H1 (cell line): Measurements from ENCODE around the gene MRPL41. TPM values are rescaled to one million over a fixed set of nuclear protein-coding genes. Genes with fewer than 3 reads are reported as not detected.

ENCODE experiments used
- CTCF ChIA-PET: fragments of 300-600 bp; sonication (Branson Sonifier 250); formaldehyde crosslinking; loops from one replicate; lab custom pipeline; 2021; ENCODE audit not compliant: partially characterized antibody; lab: Charles Lee
- POLR2A ChIA-PET: fragments of 300-600 bp; sonication (Branson Sonifier 250); formaldehyde crosslinking; loops from one replicate; lab custom pipeline; 2021; ENCODE audit warnings: inconsistent platforms; ENCODE audit not compliant: partially characterized antibody; lab: Charles Lee
- DNase-seq, 2 experiments: peaks; one replicate each; pipeline versions ENCODE4 v3.0.0 to v3.0.0-alpha.2; 2010 to 2022; ENCODE audit warnings: low spot score in 2 of 2, low read depth in 1 of 2, mixed read lengths in 1 of 2
- FAIRE-seq: peaks from 2 replicates; lab custom pipeline; 2011; peaks lifted over from hg19 to GRCh38; lab: Jason Lieb, UNC
- H2AFZ ChIP-seq: 2 replicates; pipeline ENCODE4 v1.8.1; 2012; ENCODE audit warnings: low read length, inconsistent platforms
- H2AK5ac ChIP-seq: 2 replicates; pipeline ENCODE4 v1.6.1; 2013; ENCODE audit warnings: low read depth, low read length
- H2BK120ac ChIP-seq: replicated peaks from 2 replicates; pipeline ENCODE3; 2013; ENCODE audit warnings: low read depth, low read length, inconsistent platforms
- H2BK12ac ChIP-seq: 2 replicates; pipeline ENCODE4 v1.6.1; 2013; ENCODE audit warnings: low read depth, low read length
- H2BK15ac ChIP-seq: 2 replicates; pipeline ENCODE4 v1.6.1; 2013; ENCODE audit warnings: low read length
- H2BK20ac ChIP-seq: 2 replicates; pipeline ENCODE4 v1.6.1; 2013; ENCODE audit warnings: low read length
- H2BK5ac ChIP-seq: 2 replicates; pipeline ENCODE4 v1.6.1; 2013; ENCODE audit warnings: low read depth, low read length
- H3K14ac ChIP-seq: 2 replicates; pipeline ENCODE4 v1.6.1; 2013; ENCODE audit warnings: inconsistent platforms; ENCODE audit not compliant: insufficient read length
- H3K18ac ChIP-seq: 2 replicates; pipeline ENCODE4 v1.6.1; 2013; ENCODE audit warnings: low read length; ENCODE audit errors: extremely low read depth
- H3K23ac ChIP-seq: 2 replicates; pipeline ENCODE4 v1.6.1; 2013; ENCODE audit warnings: inconsistent platforms; ENCODE audit not compliant: insufficient read length
- H3K23me2 ChIP-seq: 2 replicates; pipeline ENCODE4 v1.6.1; 2013; ENCODE audit warnings: low read depth, low read length
- H3K27ac ChIP-seq: 2 replicates; pipeline ENCODE4 v1.6.1; 2011; ENCODE audit warnings: low read depth, low read length, inconsistent platforms
- H3K27me3 ChIP-seq, 4 experiments: replicated peaks in 1 of 4; 1 replicate in 1 of 4; 2 replicates in 3 of 4; pipeline versions ENCODE4 v1.6.1 to v1.8.1; 2011 to 2013; ENCODE audit warnings: low read length in 3 of 4, mild to moderate bottlenecking in 3 of 4, inconsistent platforms in 2 of 4, mixed read lengths in 2 of 4, moderate library complexity in 1 of 4; ENCODE audit not compliant: control insufficient read depth in 3 of 4, insufficient read depth in 3 of 4; ENCODE audit errors: extremely low read depth in 1 of 4
- H3K36me3 ChIP-seq, 4 experiments: 2 replicates each; pipeline versions ENCODE4 v1.6.1 to v1.8.1; 2011 to 2013; ENCODE audit warnings: mild to moderate bottlenecking in 4 of 4, low read length in 3 of 4, moderate library complexity in 2 of 4, control low read depth in 1 of 4, inconsistent platforms in 1 of 4; ENCODE audit not compliant: insufficient read depth in 4 of 4, control insufficient read depth in 2 of 4
- H3K4ac ChIP-seq: replicated peaks from 2 replicates; pipeline ENCODE3; 2013; ENCODE audit warnings: low read length, low read depth, mixed read lengths, inconsistent platforms; ENCODE audit not compliant: insufficient read length
- H3K4me1 ChIP-seq, 4 experiments: replicated peaks in 1 of 4; 1 replicate in 1 of 4; 2 replicates in 3 of 4; pipeline versions ENCODE4 v1.6.1 to v1.8.1; 2011 to 2013; ENCODE audit warnings: low read length in 3 of 4, inconsistent platforms in 2 of 4, mixed read lengths in 1 of 4; ENCODE audit not compliant: insufficient read depth in 4 of 4, control insufficient read depth in 3 of 4
- H3K4me2 ChIP-seq, 2 experiments: 2 replicates each; pipeline versions ENCODE4 v1.6.1 to v1.8.1; 2011 to 2013; ENCODE audit warnings: low read depth in 2 of 2, low read length in 2 of 2, control low read depth in 1 of 2, inconsistent platforms in 1 of 2, mild to moderate bottlenecking in 1 of 2; ENCODE audit not compliant: insufficient read depth in 1 of 2
- H3K4me3 ChIP-seq, 4 experiments: fragments of 200-600, 300-600 bp in 1 of 4; sonication (generic), shearing (Covaris generic), sonication (Bioruptor Twin) in 1 of 4; 2 replicates each; pipeline versions ENCODE4 v1.5.1 to v1.8.1; 2011 to 2016; ENCODE audit warnings: low read length in 4 of 4, low read depth in 3 of 4, control low read depth in 2 of 4, inconsistent platforms in 2 of 4, mild to moderate bottlenecking in 2 of 4, mixed read lengths in 1 of 4, moderate library complexity in 1 of 4; ENCODE audit not compliant: insufficient read depth in 2 of 4; ENCODE audit errors: extremely low read depth in 1 of 4
- H3K56ac ChIP-seq: replicated peaks from 2 replicates; pipeline ENCODE3; 2013; ENCODE audit warnings: low read depth, mild to moderate bottlenecking, mixed read lengths, low read length, inconsistent platforms; ENCODE audit not compliant: insufficient read length
- H3K79me1 ChIP-seq: 2 replicates; pipeline ENCODE4 v1.6.1; 2013; ENCODE audit warnings: low read depth, low read length, control low read depth
- H3K79me2 ChIP-seq, 2 experiments: 2 replicates each; pipeline versions ENCODE4 v1.6.1 to v1.8.1; 2012 to 2013; ENCODE audit warnings: low read length in 2 of 2, mild to moderate bottlenecking in 2 of 2, inconsistent platforms in 1 of 2; ENCODE audit not compliant: insufficient read depth in 2 of 2, control insufficient read depth in 1 of 2
- H3K9ac ChIP-seq, 4 experiments: replicated peaks in 1 of 4; 1 replicate in 1 of 4; 2 replicates in 3 of 4; pipeline versions ENCODE4 v1.6.1 to v1.8.1; 2011 to 2013; ENCODE audit warnings: low read depth in 3 of 4, low read length in 3 of 4, control low read depth in 2 of 4, mild to moderate bottlenecking in 2 of 4, moderate library complexity in 2 of 4, inconsistent platforms in 1 of 4; ENCODE audit errors: extremely low read depth in 1 of 4
- H3K9me3 ChIP-seq, 2 experiments: 2 replicates each; pipeline versions ENCODE4 v1.6.1 to v1.8.1; 2012 to 2013; ENCODE audit warnings: mild to moderate bottlenecking in 2 of 2, moderate library complexity in 2 of 2, control low read depth in 1 of 2, inconsistent platforms in 1 of 2, low read depth in 1 of 2, low read length in 1 of 2, mixed read lengths in 1 of 2; ENCODE audit not compliant: insufficient read depth in 2 of 2
- H4K20me1 ChIP-seq, 2 experiments: replicated peaks in 1 of 2; 2 replicates each; pipeline versions ENCODE3 to v1.8.1; 2011 to 2013; ENCODE audit warnings: inconsistent platforms in 2 of 2, low read length in 2 of 2, mild to moderate bottlenecking in 1 of 2; ENCODE audit not compliant: insufficient read depth in 2 of 2, control insufficient read depth in 1 of 2
- H4K5ac ChIP-seq: 2 replicates; pipeline ENCODE4 v1.6.1; 2013; ENCODE audit warnings: low read length, low read depth, mixed read lengths, inconsistent platforms; ENCODE audit not compliant: insufficient read length
- H4K8ac ChIP-seq: 2 replicates; pipeline ENCODE4 v1.8.0; 2013; ENCODE audit warnings: mild to moderate bottlenecking, moderate library complexity, low read length, inconsistent platforms; ENCODE audit not compliant: insufficient read depth; ENCODE audit errors: extremely low read depth
- H4K91ac ChIP-seq: replicated peaks from 2 replicates; pipeline ENCODE3; 2013; ENCODE audit warnings: low read length, mixed read lengths, inconsistent platforms; ENCODE audit not compliant: insufficient read length
- CBX5 ChIP-seq: fragments of 300-800, 300-1000 bp; sonication (generic); IDR thresholded peaks from 2 replicates; pipeline ENCODE4 v1.7.1; 2016; ENCODE audit warnings: antibody characterized with exemption, low read length, low read depth
- CTCF ChIP-seq, 3 experiments: IDR thresholded peaks; 1 replicate in 2 of 3; 2 replicates in 1 of 3; pipeline versions ENCODE4 v1.5.1 to v1.6.1; 2011; ENCODE audit warnings: low read length in 3 of 3, mild to moderate bottlenecking in 3 of 3, inconsistent platforms in 2 of 3, low read depth in 1 of 3, moderate library complexity in 1 of 3; ENCODE audit not compliant: insufficient read depth in 1 of 3; ENCODE audit errors: control extremely low read depth in 1 of 3
- EP300 ChIP-seq, 2 experiments: IDR thresholded peaks; 1 replicate in 1 of 2; 2 replicates in 1 of 2; pipeline ENCODE4 v1.6.1; 2011 to 2012; ENCODE audit warnings: low read depth in 2 of 2, low read length in 2 of 2, mild to moderate bottlenecking in 2 of 2, borderline replicate concordance in 1 of 2, inconsistent platforms in 1 of 2, moderate library complexity in 1 of 2
- JUN ChIP-seq: IDR thresholded peaks from 2 replicates; pipeline ENCODE4 v1.6.1; 2011; ENCODE audit warnings: low read depth, mild to moderate bottlenecking, improper control_type of control experiment, low read length
- SIRT6 ChIP-seq: IDR thresholded peaks from one replicate; pipeline ENCODE4 v1.7.1; 2012; ENCODE audit warnings: low read length, inconsistent platforms
- TCF12 ChIP-seq: IDR thresholded peaks from 2 replicates; pipeline ENCODE4 v1.6.1; 2011; ENCODE audit warnings: low read depth, mild to moderate bottlenecking, low read length
- WGBS, 2 experiments: shearing (Covaris generic) in 1 of 2; methylation state at CpG; one replicate each; pipeline versions ENCODE4 v1.1.6 to v1.1.7; 2013 to 2015; ENCODE audit warnings: low lambda C conversion rate in 2 of 2, mixed read lengths in 2 of 2, inconsistent platforms in 1 of 2, low coverage in 1 of 2, missing lambda C conversion rate in 1 of 2; ENCODE audit not compliant: insufficient replicate concordance in 2 of 2, insufficient coverage in 1 of 2, insufficient read length in 1 of 2; ENCODE audit errors: extremely low coverage in 1 of 2, missing lambda C conversion rate in 1 of 2; 5-methylcytosine and 5-hydroxymethylcytosine counted together
- polyA plus RNA-seq, 7 experiments: library from polyadenylated mRNA; depleted of rRNA in 3 of 7; stranded (reverse) in 5 of 7; unstranded in 2 of 7; fragments of >200 nt in 5 of 7; fragments of 200-250 nt in 2 of 7; gene quantifications; 1 replicate in 5 of 7; 2 replicates in 1 of 7; 4 replicates in 1 of 7; pipeline versions ENCODE4 v1.2.1 to v1.2.3, GENCODE V29; 2011 to 2013; ENCODE audit warnings: missing spikeins in 2 of 7, mixed read lengths in 2 of 7
- total RNA-seq: library from RNA; stranded (reverse); fragmentation: NEBNext Ultra II Directional; extraction: Animal tissue kit (Norgen Biotek cat#: 25700); gene quantifications from 2 replicates; pipeline ENCODE4 v1.2.1, GENCODE V29; 2021
- TF ChIP-seq, protein P1 (sequence below): IDR thresholded peaks from 2 replicates; pipeline ENCODE4 v1.6.1; 2012; ENCODE audit warnings: low read length, inconsistent platforms

Gene MRPL41
- total and polyA plus RNA-seq, 2 of the 8 experiments (the other 6 are each of a cell fraction or from before 2014, with no cell fraction given), result 47.2 to 58.1 TPM

DNA sequence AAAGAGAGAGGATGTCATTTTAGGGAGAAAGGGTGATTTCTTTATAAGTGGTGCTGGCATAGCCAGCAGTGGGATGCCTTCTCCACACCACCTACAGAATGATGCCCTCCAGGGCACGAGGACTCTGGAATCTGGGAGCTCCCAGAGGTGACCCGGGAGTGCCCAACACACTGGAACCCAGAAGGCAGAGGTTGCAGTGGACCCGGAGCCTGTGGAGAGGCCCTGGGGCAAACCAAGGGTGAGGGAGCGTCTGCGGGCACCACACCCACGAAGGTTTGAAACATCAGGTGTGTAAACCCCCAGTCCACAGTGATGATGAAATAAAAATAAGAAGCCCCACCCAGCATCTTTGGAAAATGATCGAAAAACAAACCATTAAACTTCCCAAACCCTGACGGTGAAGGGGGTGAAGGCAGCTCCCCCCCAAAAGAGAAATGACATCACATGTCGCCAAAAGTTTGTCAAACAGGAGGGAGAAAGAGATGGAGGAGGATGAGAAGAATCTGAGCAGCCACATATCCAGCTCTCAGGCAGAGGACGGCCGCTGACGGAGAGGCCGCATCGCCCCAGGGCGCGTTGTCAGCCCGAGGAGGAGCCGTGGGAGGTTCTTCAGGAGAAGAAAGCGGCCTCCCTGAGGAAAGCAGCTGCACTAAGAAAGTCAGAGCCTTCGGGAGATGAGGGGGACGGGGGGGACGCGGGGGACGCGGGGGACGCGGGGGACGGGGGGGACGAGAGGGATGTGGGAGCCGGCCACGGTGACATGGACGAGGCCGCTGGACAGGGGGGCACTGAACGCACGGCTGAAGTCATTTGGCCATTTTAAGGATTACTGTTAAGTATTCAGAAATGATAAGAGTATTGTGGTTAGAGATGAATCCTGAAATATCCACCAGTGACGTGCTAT is 49.4 kb upstream of the MRPL41 start:
- Histone ChIP-seq H3K9me3 (peaks cover 0 to 33% of the 10 kb centered on the region in 2 experiments; a peak in 1 of 4 replicates), H3K27ac (no peak overlapping the region), H4K5ac (no peak overlapping the region), H3K79me2 (no peaks in the 10 kb centered on the region), H3K23ac (no peak overlapping the region), H3K14ac (no peak overlapping the region), H3K4me3 (no peak overlapping the region), H2BK12ac (no peak overlapping the region), H2BK5ac (no peak overlapping the region), H3K4me2 (no peak overlapping the region), H3K56ac (no peak overlapping the region), H2BK15ac (no peak overlapping the region), H2BK120ac (no peak overlapping the region), H2AK5ac (no peak overlapping the region), H3K36me3 (no peaks in the 10 kb centered on the region), H2AFZ (no peak overlapping the region), H3K4me1 (no peaks in the 10 kb centered on the region), H3K9ac (no peak overlapping the region), H2BK20ac (no peak overlapping the region), H3K23me2 (no peaks in the 10 kb centered on the region; the same call in 1 of the 2 replicates), H4K8ac (no peak overlapping the region), H4K20me1 (peaks cover 0 to 4% of the 10 kb centered on the region in 2 experiments), H3K18ac (no peak overlapping the region), H4K91ac (no peak overlapping the region), H3K79me1 (no peaks in the 10 kb centered on the region), H3K27me3 (no peaks in the 10 kb centered on the region), H3K4ac (no peak overlapping the region)
- ChIA-PET CTCF (interaction anchor here (1.0 to 1.1 kb wide), 2 partner anchors 9 to 598 kb away, joined by 3 read pairs; no protein-coding TSS in a partner anchor), POLR2A (no interaction called here)
- no peak for FAIRE-seq
- DNase-seq, result no peak
- 93% methylated on average over 23 of the region's 36 CpGs; no CpG with 5 or more reads in 1 of the 2 experiments for WGBS, 2 experiments
- TF ChIP-seq SIRT6 (no peak), JUN (no peak), TCF12 (no peak), EP300 (IDR thresholded peaks at IDR 0.05; ENCODE audit: borderline replicate concordance in 1 of 2, low read depth in 2 of 2, low read length in 2 of 2) (no peak), CTCF (IDR thresholded peaks at IDR 0.05; ENCODE audit: control extremely low read depth in 1 of 3, insufficient read depth in 1 of 3, low read depth in 1 of 3, low read length in 3 of 3) (no peak), CBX5 (no peak)
- TF ChIP-seq, protein P1, sequence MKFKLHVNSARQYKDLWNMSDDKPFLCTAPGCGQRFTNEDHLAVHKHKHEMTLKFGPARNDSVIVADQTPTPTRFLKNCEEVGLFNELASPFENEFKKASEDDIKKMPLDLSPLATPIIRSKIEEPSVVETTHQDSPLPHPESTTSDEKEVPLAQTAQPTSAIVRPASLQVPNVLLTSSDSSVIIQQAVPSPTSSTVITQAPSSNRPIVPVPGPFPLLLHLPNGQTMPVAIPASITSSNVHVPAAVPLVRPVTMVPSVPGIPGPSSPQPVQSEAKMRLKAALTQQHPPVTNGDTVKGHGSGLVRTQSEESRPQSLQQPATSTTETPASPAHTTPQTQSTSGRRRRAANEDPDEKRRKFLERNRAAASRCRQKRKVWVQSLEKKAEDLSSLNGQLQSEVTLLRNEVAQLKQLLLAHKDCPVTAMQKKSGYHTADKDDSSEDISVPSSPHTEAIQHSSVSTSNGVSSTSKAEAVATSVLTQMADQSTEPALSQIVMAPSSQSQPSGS, result no peak
